Neural cell (in vitro differentiated cells): Measurements from ENCODE around the gene ERBB4.

Experiments used
- CTCF ChIP-seq: fragments of 450-650 bp; IDR thresholded peaks from 2 replicates; pipeline ENCODE4 v1.5.1; 2014; ENCODE audit warnings: antibody characterized with exemption, mild to moderate bottlenecking, moderate library complexity; ENCODE audit not compliant: poor library complexity, severe bottlenecking
- EP300 ChIP-seq: fragments of 450-650 bp; conservative IDR thresholded peaks from 2 replicates; pipeline ENCODE4 v1.6.1; 2014; ENCODE audit warnings: antibody characterized with exemption, mild to moderate bottlenecking, moderate library complexity; ENCODE audit not compliant: poor library complexity, severe bottlenecking
- EZH2 ChIP-seq: fragments of 200-600, 300-800 bp; shearing (Covaris generic), sonication (generic); IDR thresholded peaks from 2 replicates; pipeline ENCODE4 v1.6.1; 2014; ENCODE audit warnings: antibody characterized with exemption, low read length, borderline replicate concordance, mild to moderate bottlenecking; ENCODE audit not compliant: insufficient read depth, poor library complexity, severe bottlenecking
- MXI1 ChIP-seq: fragments of 450-650 bp; conservative IDR thresholded peaks from 2 replicates; pipeline ENCODE4 v1.6.1; 2014; ENCODE audit warnings: antibody characterized with exemption, mild to moderate bottlenecking; ENCODE audit not compliant: poor library complexity, severe bottlenecking
- POLR2AphosphoS5 ChIP-seq: IDR thresholded peaks from 2 replicates; pipeline ENCODE4 v1.6.1; 2012
- RAD21 ChIP-seq: fragments of 450-650 bp; conservative IDR thresholded peaks from 2 replicates; pipeline ENCODE4 v1.6.1; 2014; ENCODE audit warnings: antibody characterized with exemption, mild to moderate bottlenecking, moderate library complexity
- SMC3 ChIP-seq: fragments of 450-650 bp; conservative IDR thresholded peaks from 2 replicates; pipeline ENCODE4 v1.6.1; 2014; ENCODE audit warnings: antibody characterized with exemption, mild to moderate bottlenecking, moderate library complexity; ENCODE audit not compliant: poor library complexity
- TF ChIP-seq, protein P1 (sequence below): IDR thresholded peaks from 2 replicates; pipeline ENCODE4 v1.6.1; 2012; ENCODE audit warnings: borderline replicate concordance

DNA sequence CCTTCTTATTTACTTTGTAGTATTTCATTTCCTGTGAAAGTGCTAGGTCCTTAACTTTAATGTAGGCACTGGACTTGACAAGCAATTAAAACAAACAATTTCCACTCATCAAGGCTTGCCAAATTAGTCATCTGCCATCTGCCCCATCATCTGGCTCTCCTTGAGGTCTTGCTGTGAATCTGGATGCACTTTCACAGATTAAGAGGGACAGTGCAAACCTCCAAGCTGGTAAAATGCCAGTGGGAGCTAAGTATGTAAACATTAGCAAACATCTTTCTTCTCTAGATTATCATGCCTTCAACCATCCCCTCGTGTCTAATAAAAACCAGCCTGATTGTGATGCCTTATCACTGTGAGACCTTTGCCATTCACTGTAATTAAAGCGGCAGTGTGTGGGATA, 402.9 kb downstream of the ERBB4 start:
- TF ChIP-seq, protein P1, sequence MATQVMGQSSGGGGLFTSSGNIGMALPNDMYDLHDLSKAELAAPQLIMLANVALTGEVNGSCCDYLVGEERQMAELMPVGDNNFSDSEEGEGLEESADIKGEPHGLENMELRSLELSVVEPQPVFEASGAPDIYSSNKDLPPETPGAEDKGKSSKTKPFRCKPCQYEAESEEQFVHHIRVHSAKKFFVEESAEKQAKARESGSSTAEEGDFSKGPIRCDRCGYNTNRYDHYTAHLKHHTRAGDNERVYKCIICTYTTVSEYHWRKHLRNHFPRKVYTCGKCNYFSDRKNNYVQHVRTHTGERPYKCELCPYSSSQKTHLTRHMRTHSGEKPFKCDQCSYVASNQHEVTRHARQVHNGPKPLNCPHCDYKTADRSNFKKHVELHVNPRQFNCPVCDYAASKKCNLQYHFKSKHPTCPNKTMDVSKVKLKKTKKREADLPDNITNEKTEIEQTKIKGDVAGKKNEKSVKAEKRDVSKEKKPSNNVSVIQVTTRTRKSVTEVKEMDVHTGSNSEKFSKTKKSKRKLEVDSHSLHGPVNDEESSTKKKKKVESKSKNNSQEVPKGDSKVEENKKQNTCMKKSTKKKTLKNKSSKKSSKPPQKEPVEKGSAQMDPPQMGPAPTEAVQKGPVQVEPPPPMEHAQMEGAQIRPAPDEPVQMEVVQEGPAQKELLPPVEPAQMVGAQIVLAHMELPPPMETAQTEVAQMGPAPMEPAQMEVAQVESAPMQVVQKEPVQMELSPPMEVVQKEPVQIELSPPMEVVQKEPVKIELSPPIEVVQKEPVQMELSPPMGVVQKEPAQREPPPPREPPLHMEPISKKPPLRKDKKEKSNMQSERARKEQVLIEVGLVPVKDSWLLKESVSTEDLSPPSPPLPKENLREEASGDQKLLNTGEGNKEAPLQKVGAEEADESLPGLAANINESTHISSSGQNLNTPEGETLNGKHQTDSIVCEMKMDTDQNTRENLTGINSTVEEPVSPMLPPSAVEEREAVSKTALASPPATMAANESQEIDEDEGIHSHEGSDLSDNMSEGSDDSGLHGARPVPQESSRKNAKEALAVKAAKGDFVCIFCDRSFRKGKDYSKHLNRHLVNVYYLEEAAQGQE: no peak
- TF ChIP-seq POLR2AphosphoS5 (no peak), CTCF (no peak), SMC3 (no peak), EZH2 (no peak), MXI1 (no peak), EP300 (no peak), RAD21 (no peak)
